Measurements from ENCODE around the gene CPT2. TPM values are rescaled to one million over a fixed set of nuclear protein-coding genes. Genes with fewer than 3 reads are reported as not detected.

Gene CPT2
- total RNA-seq, 2 donors from 2014 or later = 9.6 to 16.6 TPM

GRCh38 chr1:53250325-53250724 lies 53.7 kb downstream of the CPT2 start:
- intact Hi-C loops (cut with DNase I) = no loop called here
- DNase-seq (ENCODE audit: low spot score) = no peak

DNA sequence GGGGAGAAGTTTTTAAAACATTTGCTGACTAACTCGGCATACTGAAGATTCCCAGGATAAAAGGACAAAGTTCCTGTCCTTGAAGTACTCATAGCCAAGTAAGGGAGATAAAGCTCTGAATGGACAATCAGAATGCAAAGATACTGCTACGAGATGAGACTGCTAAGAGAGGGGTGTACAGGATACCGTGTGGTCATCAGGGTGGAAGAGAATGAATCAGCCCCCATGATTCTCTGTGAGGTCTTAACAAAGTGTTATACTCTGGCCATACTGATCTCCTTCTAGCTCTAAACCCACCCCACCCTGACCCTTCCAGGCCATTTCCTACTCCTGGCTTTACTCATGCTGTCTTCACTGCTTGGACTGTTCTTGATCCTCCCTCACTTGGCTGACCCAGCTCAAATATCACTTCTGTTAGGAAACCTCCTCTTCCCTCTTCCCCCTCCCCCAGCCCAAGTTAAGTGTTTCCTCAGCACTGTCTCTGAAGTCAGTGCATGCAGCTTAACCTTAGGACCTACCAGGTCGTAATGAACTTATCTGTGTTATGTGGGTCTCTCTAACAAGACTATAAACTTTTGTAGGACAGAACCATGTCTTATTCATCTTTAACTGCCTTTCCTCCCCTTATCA lies 57.5 kb downstream of the CPT2 start:
- intact Hi-C loops (cut with DNase I) = no loop called here
- DNase-seq (ENCODE audit: low spot score) = no peak

GRCh38 chr1:53255031-53255430 lies 58.4 kb downstream of the CPT2 start:
- no peak for DNase-seq (ENCODE audit: low spot score)
- intact Hi-C loops (cut with DNase I) = no loop called here

DNA sequence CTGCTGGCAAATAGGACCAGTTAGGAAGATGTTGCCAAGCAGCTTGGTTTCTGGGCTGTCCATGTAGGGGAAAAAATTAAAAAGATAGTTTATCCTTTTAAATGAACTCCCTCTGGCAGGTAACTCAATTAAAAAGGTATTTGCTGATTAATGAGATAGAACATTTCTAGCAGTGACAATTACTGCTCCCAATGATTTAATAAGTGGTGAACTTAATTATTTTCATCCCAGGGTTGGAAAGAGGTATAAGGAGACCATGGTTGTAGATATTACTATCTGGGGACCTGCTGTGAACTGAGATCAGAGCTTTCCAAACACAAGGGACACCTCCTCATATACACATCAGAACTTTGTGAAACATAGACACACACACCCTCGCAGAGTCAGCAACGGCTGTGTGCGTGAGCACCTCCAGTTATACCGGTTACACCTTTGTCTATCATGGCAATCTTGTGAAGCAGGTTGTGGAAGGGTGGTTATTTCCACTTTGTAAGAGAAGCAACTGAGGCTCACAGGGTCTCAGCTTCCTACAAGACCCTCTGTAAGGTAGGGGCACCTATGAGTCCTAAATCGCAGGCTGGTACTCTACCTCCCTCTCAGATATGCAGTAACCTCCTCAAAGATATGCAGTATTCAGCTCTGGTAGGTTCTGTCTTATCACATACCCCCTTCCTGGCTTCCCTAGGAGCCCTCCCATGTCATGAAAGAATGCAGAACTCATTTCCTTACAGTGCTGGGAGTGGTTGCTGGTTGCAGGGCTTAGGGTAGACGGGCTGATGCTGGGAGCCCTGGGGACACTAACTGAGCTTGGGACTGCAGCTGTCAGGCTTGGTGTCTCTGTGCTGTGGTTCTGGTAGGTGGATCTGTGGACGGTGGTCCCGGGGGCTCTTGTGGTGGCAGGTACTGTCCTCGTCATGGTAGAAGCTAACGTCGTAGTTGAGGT lies 60.2 kb downstream of the CPT2 start:
- DNase-seq (ENCODE audit: low spot score) = no peak

GRCh38 chr1:53257454-53258081 lies 60.9 kb downstream of the CPT2 start:
- intact Hi-C loops (cut with DNase I) = no loop called here
- DNase-seq (ENCODE audit: low spot score) = no peak

More for the DNA sequence above, 60.2 kb downstream of the CPT2 start:
- intact Hi-C loops (cut with DNase I) = no loop called here

- DNase-seq (ENCODE audit: low spot score) = no peak
- intact Hi-C loops (cut with DNase I) = no loop called here
These were observed 61.6 kb downstream of the CPT2 start for GRCh38 chr1:53258216-53258615.

- DNase-seq (ENCODE audit: low spot score) = no peak
- intact Hi-C loops (cut with DNase I) = no loop called here
These were observed 63.3 kb downstream of the CPT2 start for GRCh38 chr1:53259932-53260331.

GRCh38 chr1:53260631-53261247 lies 64.1 kb downstream of the CPT2 start:
- no peak for DNase-seq (ENCODE audit: low spot score)
- intact Hi-C loops (cut with DNase I) = no loop called here

DNA sequence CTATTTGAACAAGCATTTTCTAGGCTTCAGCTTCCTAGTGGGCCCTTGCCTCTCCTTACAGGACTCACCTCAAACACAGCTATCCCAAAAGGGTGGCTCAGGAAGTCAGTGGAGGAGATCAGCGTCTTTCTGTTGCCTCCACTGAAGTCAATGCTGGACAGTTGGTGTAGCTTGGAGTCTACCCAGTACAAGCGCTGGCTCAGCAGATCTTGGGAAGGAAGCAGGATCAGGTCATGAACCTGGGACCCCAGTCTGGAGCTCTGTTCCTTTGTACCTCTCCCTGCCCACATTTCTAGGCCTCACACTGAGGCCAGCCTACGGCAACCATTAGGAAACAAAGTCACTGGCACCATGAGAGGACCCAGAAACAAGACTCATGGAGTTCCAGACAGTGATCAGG lies 65.4 kb downstream of the CPT2 start:
- intact Hi-C loops (cut with DNase I) = no loop called here

More for the DNA sequence above, 65.4 kb downstream of the CPT2 start:
- DNase-seq (ENCODE audit: low spot score) = no peak

Other genes with a start within 250 kb of the CPT2 start
- gene PODN, start 134.6 kb upstream of the CPT2 start, total RNA-seq = 100 to 1,000 TPM; 155 to 285 TPM
- gene SLC1A7, start 54.2 kb upstream of the CPT2 start, total RNA-seq = 1 to 10 TPM; 1.7 to 2.5 TPM
- 10 to 100 TPM; 49.4 to 72.5 TPM for gene CZIB, start 23.8 kb downstream of the CPT2 start, total RNA-seq
- 10 to 100 TPM; 24.0 to 32.2 TPM for gene MAGOH, start 41.7 kb downstream of the CPT2 start, total RNA-seq
- gene LRP8, start 131.2 kb downstream of the CPT2 start, total RNA-seq = 1 to 10 TPM; 5.7 to 7.2 TPM